GM23338 (cell line): ENCODE measurements around the gene MTRF1L. TPM values are rescaled to one million over a fixed set of nuclear protein-coding genes. Genes with fewer than 3 reads are reported as not detected.

ENCODE experiments used
- ATAC-seq: fragments of 200-7000 bp; cut with Tn5 transposase; 3 replicates; pipeline ENCODE4 v1.9.1; 2020
- DNase-seq: peaks from one replicate; pipeline ENCODE4 v3.0.0-alpha.2; 2015; ENCODE audit warnings: low spot score
- H2AFZ ChIP-seq: fragments of 200-600 bp; sonication (generic); 2 replicates; pipeline ENCODE4 v1.8.0; 2016; ENCODE audit warnings: antibody characterized with exemption, mild to moderate bottlenecking, moderate library complexity
- H3F3A ChIP-seq: fragments of 200-600 bp; sonication (generic); replicated peaks from 2 replicates; pipeline ENCODE4 v1.8.0; 2017; ENCODE audit warnings: antibody characterized with exemption, mixed run types, low read depth
- H3K27ac ChIP-seq: fragments of 200-600 bp; sonication (generic); 2 replicates; pipeline ENCODE4 v1.6.1; 2016; ENCODE audit warnings: low read depth
- H3K27me3 ChIP-seq: fragments of 200-600 bp; sonication (generic); 2 replicates; pipeline ENCODE4 v1.8.0; 2016; ENCODE audit warnings: mild to moderate bottlenecking, mixed run types, moderate library complexity; ENCODE audit not compliant: insufficient read depth
- H3K36me3 ChIP-seq: fragments of 200-600 bp; sonication (generic); 2 replicates; pipeline ENCODE4 v1.8.0; 2016; ENCODE audit warnings: mild to moderate bottlenecking; ENCODE audit not compliant: insufficient read depth
- H3K4me1 ChIP-seq: fragments of 200-600 bp; sonication (generic); 2 replicates; pipeline ENCODE4 v1.8.0; 2016; ENCODE audit warnings: mild to moderate bottlenecking, moderate library complexity; ENCODE audit not compliant: insufficient read depth
- H3K4me2 ChIP-seq: fragments of 200-600 bp; sonication (generic); 2 replicates; pipeline ENCODE4 v1.7.1; 2017; ENCODE audit warnings: mixed run types
- H3K4me3 ChIP-seq: fragments of 200-600 bp; sonication (generic); 2 replicates; pipeline ENCODE4 v1.6.1; 2016; ENCODE audit warnings: mixed run types
- H3K79me2 ChIP-seq: fragments of 200-600 bp; sonication (generic); replicated peaks from 2 replicates; pipeline ENCODE4 v1.8.0; 2017; ENCODE audit warnings: mild to moderate bottlenecking; ENCODE audit not compliant: insufficient read depth
- H3K9me2 ChIP-seq: fragments of 200-600 bp; sonication (generic); 2 replicates; pipeline ENCODE4 v1.8.0; 2017; ENCODE audit not compliant: insufficient read depth
- H4K20me1 ChIP-seq: fragments of 200-600 bp; sonication (generic); replicated peaks from 2 replicates; pipeline ENCODE4 v1.8.0; 2017; ENCODE audit warnings: mild to moderate bottlenecking; ENCODE audit not compliant: insufficient read depth
- H3K27ac Mint-ChIP-seq: 2 replicates; pipeline ENCODE4 v1.8.0; 2020; ENCODE audit warnings: inconsistent platforms, mild to moderate bottlenecking, moderate library complexity, mixed read lengths
- H3K27me3 Mint-ChIP-seq: 3 replicates; pipeline ENCODE4 v1.8.0; 2022; ENCODE audit warnings: low read depth, mild to moderate bottlenecking, moderate library complexity, mixed read lengths, inconsistent platforms; ENCODE audit not compliant: insufficient read depth, poor library complexity
- H3K36me3 Mint-ChIP-seq: 3 replicates; pipeline ENCODE4 v1.8.0; 2021; ENCODE audit warnings: low read depth, mild to moderate bottlenecking, inconsistent platforms, moderate library complexity, mixed read lengths
- H3K4me1 Mint-ChIP-seq: 3 replicates; pipeline ENCODE4 v1.8.0; 2020; ENCODE audit warnings: mild to moderate bottlenecking, inconsistent platforms, mixed read lengths
- H3K4me3 Mint-ChIP-seq: 3 replicates; pipeline ENCODE4 v1.8.0; 2021; ENCODE audit warnings: moderate library complexity, mild to moderate bottlenecking, inconsistent platforms, mixed read lengths
- H3K9me3 Mint-ChIP-seq: 3 replicates; pipeline ENCODE4 v1.8.0; 2020; ENCODE audit warnings: moderate library complexity, mild to moderate bottlenecking, inconsistent platforms, mixed read lengths
- CREB1 ChIP-seq: fragments of 250-450 bp; sonication (Bioruptor Pico); IDR thresholded peaks from 2 replicates; pipeline ENCODE4 v1.5.0; 2020; ENCODE audit warnings: low read depth, mild to moderate bottlenecking, moderate library complexity
- EZH2 ChIP-seq: fragments of 200-600 bp; sonication (generic); IDR thresholded peaks from one replicate; pipeline ENCODE4 v1.8.0; 2017; ENCODE audit warnings: antibody characterized with exemption, mild to moderate bottlenecking, low read depth; ENCODE audit not compliant: unreplicated experiment
- EZH2phosphoT487 ChIP-seq: fragments of 200-600 bp; sonication (generic); IDR thresholded peaks from one replicate; pipeline ENCODE4 v1.8.1; 2018; ENCODE audit warnings: antibody characterized with exemption; ENCODE audit not compliant: unreplicated experiment
- JUNB ChIP-seq: IDR thresholded peaks from one replicate; pipeline ENCODE4 v1.6.1; 2016; ENCODE audit warnings: antibody characterized with exemption; ENCODE audit not compliant: unreplicated experiment
- NANOG ChIP-seq: IDR thresholded peaks from 2 replicates; pipeline ENCODE4 v1.6.1; 2016; ENCODE audit warnings: antibody characterized with exemption, borderline replicate concordance
- POLR2AphosphoS5 ChIP-seq: IDR thresholded peaks from 2 replicates; pipeline ENCODE4 v1.6.1; 2016; ENCODE audit warnings: antibody characterized with exemption, low read depth
- STAT1 ChIP-seq: IDR thresholded peaks from one replicate; pipeline ENCODE4 v1.6.1; 2016; ENCODE audit warnings: antibody characterized with exemption; ENCODE audit not compliant: unreplicated experiment
- ZNF114 ChIP-seq: fragments of 250-450 bp; sonication (Bioruptor Pico); IDR thresholded peaks from 2 replicates; pipeline ENCODE4 v1.5.0; 2020; ENCODE audit warnings: mild to moderate bottlenecking, moderate library complexity
- ZNF331 ChIP-seq: fragments of 250-450 bp; sonication (Bioruptor Pico); IDR thresholded peaks from 2 replicates; pipeline ENCODE4 v1.5.0; 2020; ENCODE audit warnings: low read depth, mild to moderate bottlenecking, moderate library complexity
- polyA plus RNA-seq: library from polyadenylated mRNA; unstranded; fragments of >200 nt; fragmentation: Nextera tagmentation; extraction: Ambion mirVana; gene quantifications from 2 replicates; pipeline ENCODE4 v1.2.1, GENCODE V29; 2016
- total RNA-seq: library from RNA; depleted of rRNA; stranded (reverse); fragments of >200 nt; shearing (Covaris generic); gene quantifications from 2 replicates; pipeline ENCODE4 v1.2.3, GENCODE V29; 2014
- TF ChIP-seq, protein P1 (sequence below), 2 experiments: fragments of 200-600 bp in 1 of 2; sonication (generic) in 1 of 2; conservative IDR thresholded peaks; 2 replicates each; pipeline versions ENCODE4 v1.5.1 to v1.6.1; 2016 to 2017; ENCODE audit warnings: antibody characterized with exemption in 2 of 2, low read depth in 2 of 2, mild to moderate bottlenecking in 2 of 2, moderate library complexity in 1 of 2
- TF ChIP-seq, protein P2 (sequence below): fragments of 250-450 bp; sonication (Bioruptor Pico); IDR thresholded peaks from 2 replicates; pipeline ENCODE4 v1.5.0; 2020; ENCODE audit warnings: mild to moderate bottlenecking, moderate library complexity
- TF ChIP-seq, protein P3 (sequence below): IDR thresholded peaks from 2 replicates; pipeline ENCODE4 v1.6.1; 2016; ENCODE audit warnings: antibody characterized with exemption
- TF ChIP-seq, protein P4 (sequence below): IDR thresholded peaks from one replicate; pipeline ENCODE4 v1.6.1; 2018; ENCODE audit warnings: antibody characterized with exemption; ENCODE audit not compliant: unreplicated experiment

Gene MTRF1L
- total and polyA plus RNA-seq, 2 experiments from 2014 or later, result 20.5 to 28.3 TPM

DNA sequence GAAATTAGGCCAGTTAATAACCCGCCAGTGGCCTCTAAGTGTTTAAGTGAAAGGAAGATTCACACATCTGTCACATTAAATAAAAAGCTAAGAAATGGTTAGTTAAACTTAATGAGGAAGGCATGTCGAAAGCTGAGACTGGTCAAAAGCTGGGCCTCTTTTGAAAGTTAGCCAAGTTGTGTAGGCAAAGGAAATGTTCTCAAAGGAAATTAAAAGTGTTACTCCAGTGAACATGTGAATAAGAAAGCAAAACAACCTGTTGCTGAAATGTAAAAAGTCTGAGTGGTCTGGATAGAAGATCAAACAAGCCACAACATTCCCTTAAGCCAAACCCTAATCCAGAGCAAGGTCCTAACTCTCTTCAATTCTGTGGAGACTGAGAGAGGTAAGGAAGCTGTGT lies 10.9 kb upstream of the MTRF1L start:
- Histone ChIP-seq H3K79me2 (no peaks in the 10 kb centered on the region), H3K4me3 (no peak overlapping the region), H3K4me2 (no peak overlapping the region), H3K36me3 (no peaks in the 10 kb centered on the region), H3K9me2 (no peaks in the 10 kb centered on the region), H3F3A (no peaks in the 10 kb centered on the region), H4K20me1 (no peaks in the 10 kb centered on the region), H3K27me3 (no peaks in the 10 kb centered on the region), H3K27ac (no peak overlapping the region), H3K4me1 (no peaks in the 10 kb centered on the region), H2AFZ (no peak overlapping the region)
- H3K27me3 Mint-ChIP-seq, result no peaks in the 10 kb centered on the region
- no peak for ATAC-seq
- no peak for DNase-seq
- no peaks in the 10 kb centered on the region; the same call in 2 of the 3 replicates for H3K9me3 Mint-ChIP-seq
- TF ChIP-seq STAT1 (no peak), ZNF114 (CRISPR knock-in tag) (no peak), EZH2phosphoT487 (no peak), EZH2 (no peak), JUNB (no peak), CREB1 (no peak), NANOG (no peak), POLR2AphosphoS5 (no peak), ZNF331 (CRISPR knock-in tag) (no peak)
- TF ChIP-seq, protein P1, sequence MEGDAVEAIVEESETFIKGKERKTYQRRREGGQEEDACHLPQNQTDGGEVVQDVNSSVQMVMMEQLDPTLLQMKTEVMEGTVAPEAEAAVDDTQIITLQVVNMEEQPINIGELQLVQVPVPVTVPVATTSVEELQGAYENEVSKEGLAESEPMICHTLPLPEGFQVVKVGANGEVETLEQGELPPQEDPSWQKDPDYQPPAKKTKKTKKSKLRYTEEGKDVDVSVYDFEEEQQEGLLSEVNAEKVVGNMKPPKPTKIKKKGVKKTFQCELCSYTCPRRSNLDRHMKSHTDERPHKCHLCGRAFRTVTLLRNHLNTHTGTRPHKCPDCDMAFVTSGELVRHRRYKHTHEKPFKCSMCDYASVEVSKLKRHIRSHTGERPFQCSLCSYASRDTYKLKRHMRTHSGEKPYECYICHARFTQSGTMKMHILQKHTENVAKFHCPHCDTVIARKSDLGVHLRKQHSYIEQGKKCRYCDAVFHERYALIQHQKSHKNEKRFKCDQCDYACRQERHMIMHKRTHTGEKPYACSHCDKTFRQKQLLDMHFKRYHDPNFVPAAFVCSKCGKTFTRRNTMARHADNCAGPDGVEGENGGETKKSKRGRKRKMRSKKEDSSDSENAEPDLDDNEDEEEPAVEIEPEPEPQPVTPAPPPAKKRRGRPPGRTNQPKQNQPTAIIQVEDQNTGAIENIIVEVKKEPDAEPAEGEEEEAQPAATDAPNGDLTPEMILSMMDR (conservative IDR thresholded peaks at IDR 0.05; ENCODE audit: low read depth in 2 of 2), result no peak
- TF ChIP-seq, protein P2, sequence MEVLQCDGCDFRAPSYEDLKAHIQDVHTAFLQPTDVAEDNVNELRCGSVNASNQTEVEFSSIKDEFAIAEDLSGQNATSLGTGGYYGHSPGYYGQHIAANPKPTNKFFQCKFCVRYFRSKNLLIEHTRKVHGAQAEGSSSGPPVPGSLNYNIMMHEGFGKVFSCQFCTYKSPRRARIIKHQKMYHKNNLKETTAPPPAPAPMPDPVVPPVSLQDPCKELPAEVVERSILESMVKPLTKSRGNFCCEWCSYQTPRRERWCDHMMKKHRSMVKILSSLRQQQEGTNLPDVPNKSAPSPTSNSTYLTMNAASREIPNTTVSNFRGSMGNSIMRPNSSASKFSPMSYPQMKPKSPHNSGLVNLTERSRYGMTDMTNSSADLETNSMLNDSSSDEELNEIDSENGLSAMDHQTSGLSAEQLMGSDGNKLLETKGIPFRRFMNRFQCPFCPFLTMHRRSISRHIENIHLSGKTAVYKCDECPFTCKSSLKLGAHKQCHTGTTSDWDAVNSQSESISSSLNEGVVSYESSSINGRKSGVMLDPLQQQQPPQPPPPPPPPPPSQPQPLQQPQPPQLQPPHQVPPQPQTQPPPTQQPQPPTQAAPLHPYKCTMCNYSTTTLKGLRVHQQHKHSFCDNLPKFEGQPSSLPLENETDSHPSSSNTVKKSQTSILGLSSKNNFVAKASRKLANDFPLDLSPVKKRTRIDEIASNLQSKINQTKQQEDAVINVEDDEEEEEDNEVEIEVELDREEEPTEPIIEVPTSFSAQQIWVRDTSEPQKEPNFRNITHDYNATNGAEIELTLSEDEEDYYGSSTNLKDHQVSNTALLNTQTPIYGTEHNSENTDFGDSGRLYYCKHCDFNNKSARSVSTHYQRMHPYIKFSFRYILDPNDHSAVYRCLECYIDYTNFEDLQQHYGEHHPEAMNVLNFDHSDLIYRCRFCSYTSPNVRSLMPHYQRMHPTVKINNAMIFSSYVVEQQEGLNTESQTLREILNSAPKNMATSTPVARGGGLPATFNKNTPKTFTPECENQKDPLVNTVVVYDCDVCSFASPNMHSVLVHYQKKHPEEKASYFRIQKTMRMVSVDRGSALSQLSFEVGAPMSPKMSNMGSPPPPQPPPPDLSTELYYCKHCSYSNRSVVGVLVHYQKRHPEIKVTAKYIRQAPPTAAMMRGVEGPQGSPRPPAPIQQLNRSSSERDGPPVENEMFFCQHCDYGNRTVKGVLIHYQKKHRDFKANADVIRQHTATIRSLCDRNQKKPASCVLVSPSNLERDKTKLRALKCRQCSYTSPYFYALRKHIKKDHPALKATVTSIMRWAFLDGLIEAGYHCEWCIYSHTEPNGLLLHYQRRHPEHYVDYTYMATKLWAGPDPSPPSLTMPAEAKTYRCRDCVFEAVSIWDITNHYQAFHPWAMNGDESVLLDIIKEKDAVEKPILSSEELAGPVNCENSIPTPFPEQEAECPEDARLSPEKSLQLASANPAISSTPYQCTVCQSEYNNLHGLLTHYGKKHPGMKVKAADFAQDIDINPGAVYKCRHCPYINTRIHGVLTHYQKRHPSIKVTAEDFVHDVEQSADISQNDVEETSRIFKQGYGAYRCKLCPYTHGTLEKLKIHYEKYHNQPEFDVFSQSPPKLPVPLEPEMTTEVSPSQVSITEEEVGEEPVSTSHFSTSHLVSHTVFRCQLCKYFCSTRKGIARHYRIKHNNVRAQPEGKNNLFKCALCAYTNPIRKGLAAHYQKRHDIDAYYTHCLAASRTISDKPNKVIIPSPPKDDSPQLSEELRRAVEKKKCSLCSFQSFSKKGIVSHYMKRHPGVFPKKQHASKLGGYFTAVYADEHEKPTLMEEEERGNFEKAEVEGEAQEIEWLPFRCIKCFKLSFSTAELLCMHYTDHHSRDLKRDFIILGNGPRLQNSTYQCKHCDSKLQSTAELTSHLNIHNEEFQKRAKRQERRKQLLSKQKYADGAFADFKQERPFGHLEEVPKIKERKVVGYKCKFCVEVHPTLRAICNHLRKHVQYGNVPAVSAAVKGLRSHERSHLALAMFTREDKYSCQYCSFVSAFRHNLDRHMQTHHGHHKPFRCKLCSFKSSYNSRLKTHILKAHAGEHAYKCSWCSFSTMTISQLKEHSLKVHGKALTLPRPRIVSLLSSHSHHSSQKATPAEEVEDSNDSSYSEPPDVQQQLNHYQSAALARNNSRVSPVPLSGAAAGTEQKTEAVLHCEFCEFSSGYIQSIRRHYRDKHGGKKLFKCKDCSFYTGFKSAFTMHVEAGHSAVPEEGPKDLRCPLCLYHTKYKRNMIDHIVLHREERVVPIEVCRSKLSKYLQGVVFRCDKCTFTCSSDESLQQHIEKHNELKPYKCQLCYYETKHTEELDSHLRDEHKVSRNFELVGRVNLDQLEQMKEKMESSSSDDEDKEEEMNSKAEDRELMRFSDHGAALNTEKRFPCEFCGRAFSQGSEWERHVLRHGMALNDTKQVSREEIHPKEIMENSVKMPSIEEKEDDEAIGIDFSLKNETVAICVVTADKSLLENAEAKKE (CRISPR knock-in tag), result no peak
- TF ChIP-seq, protein P3, sequence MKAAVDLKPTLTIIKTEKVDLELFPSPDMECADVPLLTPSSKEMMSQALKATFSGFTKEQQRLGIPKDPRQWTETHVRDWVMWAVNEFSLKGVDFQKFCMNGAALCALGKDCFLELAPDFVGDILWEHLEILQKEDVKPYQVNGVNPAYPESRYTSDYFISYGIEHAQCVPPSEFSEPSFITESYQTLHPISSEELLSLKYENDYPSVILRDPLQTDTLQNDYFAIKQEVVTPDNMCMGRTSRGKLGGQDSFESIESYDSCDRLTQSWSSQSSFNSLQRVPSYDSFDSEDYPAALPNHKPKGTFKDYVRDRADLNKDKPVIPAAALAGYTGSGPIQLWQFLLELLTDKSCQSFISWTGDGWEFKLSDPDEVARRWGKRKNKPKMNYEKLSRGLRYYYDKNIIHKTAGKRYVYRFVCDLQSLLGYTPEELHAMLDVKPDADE, result no peak
- TF ChIP-seq, protein P4, sequence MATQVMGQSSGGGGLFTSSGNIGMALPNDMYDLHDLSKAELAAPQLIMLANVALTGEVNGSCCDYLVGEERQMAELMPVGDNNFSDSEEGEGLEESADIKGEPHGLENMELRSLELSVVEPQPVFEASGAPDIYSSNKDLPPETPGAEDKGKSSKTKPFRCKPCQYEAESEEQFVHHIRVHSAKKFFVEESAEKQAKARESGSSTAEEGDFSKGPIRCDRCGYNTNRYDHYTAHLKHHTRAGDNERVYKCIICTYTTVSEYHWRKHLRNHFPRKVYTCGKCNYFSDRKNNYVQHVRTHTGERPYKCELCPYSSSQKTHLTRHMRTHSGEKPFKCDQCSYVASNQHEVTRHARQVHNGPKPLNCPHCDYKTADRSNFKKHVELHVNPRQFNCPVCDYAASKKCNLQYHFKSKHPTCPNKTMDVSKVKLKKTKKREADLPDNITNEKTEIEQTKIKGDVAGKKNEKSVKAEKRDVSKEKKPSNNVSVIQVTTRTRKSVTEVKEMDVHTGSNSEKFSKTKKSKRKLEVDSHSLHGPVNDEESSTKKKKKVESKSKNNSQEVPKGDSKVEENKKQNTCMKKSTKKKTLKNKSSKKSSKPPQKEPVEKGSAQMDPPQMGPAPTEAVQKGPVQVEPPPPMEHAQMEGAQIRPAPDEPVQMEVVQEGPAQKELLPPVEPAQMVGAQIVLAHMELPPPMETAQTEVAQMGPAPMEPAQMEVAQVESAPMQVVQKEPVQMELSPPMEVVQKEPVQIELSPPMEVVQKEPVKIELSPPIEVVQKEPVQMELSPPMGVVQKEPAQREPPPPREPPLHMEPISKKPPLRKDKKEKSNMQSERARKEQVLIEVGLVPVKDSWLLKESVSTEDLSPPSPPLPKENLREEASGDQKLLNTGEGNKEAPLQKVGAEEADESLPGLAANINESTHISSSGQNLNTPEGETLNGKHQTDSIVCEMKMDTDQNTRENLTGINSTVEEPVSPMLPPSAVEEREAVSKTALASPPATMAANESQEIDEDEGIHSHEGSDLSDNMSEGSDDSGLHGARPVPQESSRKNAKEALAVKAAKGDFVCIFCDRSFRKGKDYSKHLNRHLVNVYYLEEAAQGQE, result no peak
- H3K27ac Mint-ChIP-seq, result no peak overlapping the region
- no peak overlapping the region for H3K4me3 Mint-ChIP-seq
- no peaks in the 10 kb centered on the region for H3K36me3 Mint-ChIP-seq
- H3K4me1 Mint-ChIP-seq, result no peaks in the 10 kb centered on the region
